ENCODE results near the gene FAM168A.

FAM168A gene

DNA sequence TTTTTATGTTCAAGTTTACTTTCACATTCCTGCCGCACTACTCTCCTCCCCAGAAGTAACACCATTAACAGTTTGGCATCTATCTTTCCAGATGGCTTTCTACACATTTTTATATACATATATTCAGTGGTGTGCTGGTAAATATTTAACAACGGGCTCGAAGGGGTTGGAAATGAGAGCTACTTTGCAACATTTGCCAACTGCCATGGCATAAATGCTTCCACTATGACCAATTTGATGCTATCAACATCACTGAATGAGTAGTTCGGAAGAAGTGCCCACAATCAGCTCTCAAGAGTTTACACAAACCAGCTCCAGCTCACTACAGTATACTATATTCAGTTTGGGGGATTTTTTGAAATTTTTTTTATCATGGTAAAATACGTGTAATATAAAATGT, 166.5 kb downstream of the FAM168A start:
- no peak for DNase-seq (ENCODE audit: low read depth)
- TF ChIP-seq, protein P1, sequence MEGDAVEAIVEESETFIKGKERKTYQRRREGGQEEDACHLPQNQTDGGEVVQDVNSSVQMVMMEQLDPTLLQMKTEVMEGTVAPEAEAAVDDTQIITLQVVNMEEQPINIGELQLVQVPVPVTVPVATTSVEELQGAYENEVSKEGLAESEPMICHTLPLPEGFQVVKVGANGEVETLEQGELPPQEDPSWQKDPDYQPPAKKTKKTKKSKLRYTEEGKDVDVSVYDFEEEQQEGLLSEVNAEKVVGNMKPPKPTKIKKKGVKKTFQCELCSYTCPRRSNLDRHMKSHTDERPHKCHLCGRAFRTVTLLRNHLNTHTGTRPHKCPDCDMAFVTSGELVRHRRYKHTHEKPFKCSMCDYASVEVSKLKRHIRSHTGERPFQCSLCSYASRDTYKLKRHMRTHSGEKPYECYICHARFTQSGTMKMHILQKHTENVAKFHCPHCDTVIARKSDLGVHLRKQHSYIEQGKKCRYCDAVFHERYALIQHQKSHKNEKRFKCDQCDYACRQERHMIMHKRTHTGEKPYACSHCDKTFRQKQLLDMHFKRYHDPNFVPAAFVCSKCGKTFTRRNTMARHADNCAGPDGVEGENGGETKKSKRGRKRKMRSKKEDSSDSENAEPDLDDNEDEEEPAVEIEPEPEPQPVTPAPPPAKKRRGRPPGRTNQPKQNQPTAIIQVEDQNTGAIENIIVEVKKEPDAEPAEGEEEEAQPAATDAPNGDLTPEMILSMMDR (conservative IDR thresholded peaks at IDR 0.05; ENCODE audit: low read depth, low read length), result no peak
- no peak overlapping the region for H3K4me3 ChIP-seq (ENCODE audit: low read length)

DNA sequence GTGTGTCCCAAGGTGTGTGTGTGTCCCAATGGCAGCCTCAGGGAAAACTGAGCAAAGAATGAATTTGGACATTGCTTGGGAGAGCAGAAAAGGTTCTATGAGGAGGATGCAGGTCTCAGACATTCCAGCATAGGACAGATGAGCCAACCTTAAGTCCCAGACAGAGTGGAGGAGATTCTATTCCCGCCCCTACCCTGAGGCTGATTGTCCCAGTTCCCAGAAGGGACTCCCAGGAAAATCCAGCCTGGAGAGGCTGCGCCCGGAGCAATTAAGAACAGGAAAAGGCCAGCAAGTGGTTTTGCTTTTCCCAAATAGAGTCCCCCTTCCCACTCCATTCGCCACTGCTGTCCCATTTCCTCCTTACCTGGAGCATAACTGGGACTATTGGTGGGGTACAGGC, 167.6 kb downstream of the FAM168A start:
- TF ChIP-seq, protein P1 (conservative IDR thresholded peaks at IDR 0.05; ENCODE audit: low read depth, low read length), result no peak
- H3K4me3 ChIP-seq (ENCODE audit: low read length), result no peak overlapping the region
- no peak for DNase-seq (ENCODE audit: low read depth)

DNA sequence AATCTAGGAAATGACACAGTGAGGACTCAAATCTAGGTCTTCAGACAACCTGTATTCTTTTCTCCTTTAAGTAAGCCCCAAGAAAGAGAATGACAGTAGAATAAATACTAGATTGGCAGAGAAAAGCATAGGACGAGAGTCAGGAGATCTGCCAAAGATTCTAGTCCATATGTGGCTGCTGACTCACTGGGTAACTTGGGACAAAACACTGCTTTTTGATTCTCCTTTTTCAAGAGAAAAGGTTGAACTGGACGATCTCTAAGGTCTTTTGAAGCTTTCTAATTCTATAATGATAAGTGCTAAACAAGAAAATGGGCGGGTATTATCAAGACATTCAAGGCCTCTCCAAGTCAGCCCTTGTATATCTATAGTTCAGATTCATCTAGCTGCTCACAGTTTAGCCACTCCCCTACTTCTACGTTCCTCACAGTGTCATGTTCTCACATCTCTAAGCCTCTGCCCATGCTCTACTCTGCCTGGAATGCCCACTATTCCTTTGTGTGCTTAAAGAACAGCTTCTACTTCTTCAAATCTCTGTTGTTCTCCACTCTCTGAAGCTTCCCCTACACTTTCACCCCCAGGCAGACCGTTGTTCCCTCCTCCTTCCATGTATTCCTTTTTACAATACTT, 168.7 kb downstream of the FAM168A start:
- no peak overlapping the region for H3K4me3 ChIP-seq (ENCODE audit: low read length)
- no peak for DNase-seq (ENCODE audit: low read depth)
- TF ChIP-seq, protein P1 (conservative IDR thresholded peaks at IDR 0.05; ENCODE audit: low read depth, low read length), result no peak

DNA sequence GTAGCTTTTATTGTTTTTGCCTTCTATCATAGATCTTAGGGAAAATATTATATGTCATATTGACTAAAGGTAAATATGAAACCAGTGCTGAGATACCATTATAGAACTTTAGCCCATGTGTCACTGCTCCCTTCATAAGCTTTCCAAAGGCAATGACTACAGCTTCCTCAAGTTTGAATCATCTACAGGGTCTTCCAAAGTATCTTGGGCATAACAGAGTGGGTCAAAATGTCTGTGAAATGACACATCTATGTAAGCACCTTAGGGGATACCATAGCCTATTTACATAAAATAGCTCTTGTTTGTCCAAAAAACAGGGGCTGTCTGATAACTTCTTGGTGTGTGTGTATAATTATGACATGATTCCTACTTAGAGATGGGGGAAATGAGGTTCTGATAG, 169.2 kb downstream of the FAM168A start:
- no peak for DNase-seq (ENCODE audit: low read depth)
- H3K4me3 ChIP-seq (ENCODE audit: low read length), result no peak overlapping the region
- TF ChIP-seq, protein P1 (conservative IDR thresholded peaks at IDR 0.05; ENCODE audit: low read depth, low read length), result no peak

DNA sequence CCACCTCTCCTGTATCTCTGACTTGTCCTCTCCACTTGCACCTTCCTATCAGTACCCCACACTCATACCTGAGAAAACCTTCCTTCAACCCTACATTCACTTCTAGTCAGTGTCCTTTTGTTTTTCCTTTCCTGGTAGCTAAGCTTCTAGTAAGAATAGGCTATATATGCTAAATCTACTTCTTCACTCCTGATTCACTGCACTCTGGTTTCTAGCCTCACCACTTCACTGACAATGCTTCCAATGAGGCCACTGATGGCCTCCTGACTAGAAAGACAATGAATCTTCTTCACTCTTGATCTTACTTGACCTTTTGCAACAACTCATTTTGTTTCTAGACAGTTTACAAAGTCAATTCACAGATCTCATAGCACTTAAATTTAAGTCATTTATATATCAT, 169.7 kb downstream of the FAM168A start:
- TF ChIP-seq, protein P1 (conservative IDR thresholded peaks at IDR 0.05; ENCODE audit: low read depth, low read length), result no peak
- no peak for DNase-seq (ENCODE audit: low read depth)
- no peak overlapping the region for H3K4me3 ChIP-seq (ENCODE audit: low read length)

DNA sequence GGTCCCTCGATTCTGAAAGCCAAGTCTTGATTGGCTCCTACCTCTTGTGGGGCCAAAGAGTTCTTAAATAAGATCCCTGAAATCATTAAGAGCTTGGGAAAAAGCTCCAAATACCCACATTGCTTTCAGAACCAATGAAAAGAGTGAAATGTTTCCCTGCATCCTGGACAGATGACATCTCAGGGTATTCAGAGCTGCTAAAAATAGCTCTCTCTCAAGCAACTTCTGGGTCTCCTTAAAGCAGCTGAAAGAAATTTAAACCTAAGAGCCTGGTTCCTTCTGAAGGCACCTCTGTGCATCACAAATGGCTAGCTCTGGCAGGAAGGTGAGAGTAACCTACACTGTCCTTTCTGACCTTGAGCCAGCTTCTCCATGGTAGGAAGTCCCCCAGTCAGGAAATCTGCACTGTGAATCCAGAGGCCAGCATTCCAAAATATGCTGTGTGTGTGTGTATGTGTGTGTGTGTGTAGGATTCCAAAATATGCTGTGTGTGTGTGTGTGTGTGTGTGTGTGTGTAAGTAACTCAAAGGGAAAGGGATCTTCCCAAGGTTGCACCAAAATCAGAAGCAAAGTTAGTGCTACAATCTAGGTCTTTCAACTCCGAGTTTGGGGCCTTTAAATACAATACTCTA, 171.6 kb downstream of the FAM168A start:
- DNase-seq (ENCODE audit: low read depth), result no peak
- TF ChIP-seq, protein P1 (conservative IDR thresholded peaks at IDR 0.05; ENCODE audit: low read depth, low read length), result no peak
- no peak overlapping the region for H3K4me3 ChIP-seq (ENCODE audit: low read length)

DNA sequence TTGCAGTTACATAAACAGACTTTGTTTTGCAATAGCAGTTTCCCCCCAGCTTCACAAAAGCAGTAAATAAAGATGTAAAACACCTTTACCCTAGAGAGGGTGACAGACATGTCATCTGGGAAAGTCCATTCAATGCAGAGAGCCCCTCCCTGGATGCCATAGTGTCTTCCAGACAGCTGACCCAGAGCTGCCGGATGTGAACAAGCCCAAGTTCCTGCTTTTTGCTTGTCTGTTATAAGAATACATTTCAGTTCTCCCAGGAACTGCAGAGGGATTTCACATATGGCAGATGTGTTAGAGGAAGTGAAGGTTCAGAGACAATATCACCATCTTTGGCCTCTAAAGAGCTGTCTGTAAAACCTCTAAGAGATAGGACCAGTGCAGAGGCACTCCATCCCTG, 172.8 kb downstream of the FAM168A start:
- TF ChIP-seq, protein P1 (conservative IDR thresholded peaks at IDR 0.05; ENCODE audit: low read depth, low read length), result no peak
- H3K4me3 ChIP-seq (ENCODE audit: low read length), result no peak overlapping the region
- no peak for DNase-seq (ENCODE audit: low read depth)
